GM21717 (cell line): Measurements from ENCODE around the gene USP37.
A peak's percentile ranks its signal among the peaks of the same experiment; 100 is the strongest.
"Not testable (repeated sequence)": the region's sequence is repeated elsewhere in the genome, so short reads cannot be mapped to it uniquely, and the experiment has no call there.

Source experiments
- ATAC-seq: cut with Tn5 transposase; IDR thresholded peaks from one replicate; pipeline ENCODE4 v1.9.1; 2021; ENCODE audit warnings: mild to moderate bottlenecking, moderate library complexity; ENCODE audit not compliant: unreplicated experiment

Gene USP37

DNA sequence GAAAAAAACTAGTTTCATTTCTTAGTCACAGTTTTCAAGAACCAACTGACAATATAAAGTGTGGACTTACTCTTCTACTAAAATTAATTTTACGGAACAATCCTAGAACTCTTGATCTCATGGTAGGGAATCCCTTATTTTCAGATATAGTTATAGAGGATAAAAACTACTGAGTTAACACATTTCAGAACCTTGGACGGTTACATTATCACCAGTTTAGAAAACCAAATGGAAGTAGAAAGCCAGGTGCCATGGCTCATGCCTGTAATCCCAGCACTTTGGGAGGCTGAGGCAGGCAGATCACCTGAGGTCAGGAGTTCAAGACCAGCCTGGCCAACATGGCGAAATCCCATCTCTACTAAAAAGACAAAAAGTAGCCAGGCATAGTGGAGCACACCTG is 13.9 kb downstream of the USP37 start:
- ATAC-seq: not testable (repeated sequence)

- ATAC-seq: no peak
These were observed 20.2 kb downstream of the USP37 start for GRCh38 chr2:218547978-218548377.

DNA sequence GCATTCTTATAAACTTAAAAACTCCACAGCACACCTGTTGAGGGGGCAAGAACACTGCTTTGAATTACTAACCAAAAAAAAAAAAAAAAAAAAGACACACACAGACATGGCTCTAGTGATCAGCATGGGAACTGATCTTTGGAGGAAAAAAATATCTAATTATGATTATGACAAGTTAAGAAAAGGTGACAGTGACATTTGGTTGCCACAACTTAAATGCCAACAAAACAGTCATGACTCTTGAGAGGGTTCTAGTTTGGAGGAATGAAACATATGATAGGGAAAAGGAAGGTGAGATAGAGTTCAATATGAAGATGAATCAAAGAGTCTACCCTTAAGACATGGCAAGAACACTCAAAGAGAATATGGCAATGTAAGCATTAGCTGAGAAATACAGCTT is 20.6 kb downstream of the USP37 start:
- no peak for ATAC-seq

DNA sequence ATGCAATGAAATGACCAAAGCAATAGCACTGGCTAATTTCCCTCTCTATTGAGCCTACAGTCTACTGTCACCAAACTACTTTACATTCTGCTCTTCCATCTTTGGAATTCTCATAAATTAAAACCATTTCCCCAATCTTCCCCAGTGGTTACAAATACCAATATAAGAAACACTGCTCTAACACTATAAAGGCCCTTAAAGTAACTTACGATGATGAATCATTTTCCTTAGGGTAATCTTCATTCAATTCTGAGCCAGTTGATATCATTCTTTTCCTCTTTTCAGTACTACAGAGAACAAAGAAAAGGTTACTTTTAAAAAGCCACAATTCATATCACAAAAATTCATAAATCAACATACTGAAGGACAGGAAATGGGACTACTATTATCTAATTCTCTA is 22.1 kb downstream of the USP37 start:
- ATAC-seq: no peak

DNA sequence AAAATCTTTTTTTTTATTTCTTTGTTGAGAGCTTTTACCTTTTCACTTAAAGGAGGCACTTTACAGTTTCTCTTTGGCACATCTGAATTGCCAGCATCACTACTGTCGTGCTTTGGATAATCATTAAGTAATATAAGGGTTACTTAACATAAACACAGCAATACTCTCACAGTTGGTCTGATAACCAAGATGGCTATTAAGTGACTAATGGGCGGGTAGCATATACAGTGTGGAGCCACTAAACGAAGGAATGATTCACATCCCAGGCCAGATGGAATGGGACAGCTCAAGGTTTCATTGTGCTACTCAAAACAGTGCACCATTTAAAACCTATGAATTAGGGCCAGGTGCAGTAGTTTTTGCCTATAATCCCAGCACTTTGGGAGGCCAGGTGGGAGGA is 28.1 kb downstream of the USP37 start:
- ATAC-seq: no peak

DNA sequence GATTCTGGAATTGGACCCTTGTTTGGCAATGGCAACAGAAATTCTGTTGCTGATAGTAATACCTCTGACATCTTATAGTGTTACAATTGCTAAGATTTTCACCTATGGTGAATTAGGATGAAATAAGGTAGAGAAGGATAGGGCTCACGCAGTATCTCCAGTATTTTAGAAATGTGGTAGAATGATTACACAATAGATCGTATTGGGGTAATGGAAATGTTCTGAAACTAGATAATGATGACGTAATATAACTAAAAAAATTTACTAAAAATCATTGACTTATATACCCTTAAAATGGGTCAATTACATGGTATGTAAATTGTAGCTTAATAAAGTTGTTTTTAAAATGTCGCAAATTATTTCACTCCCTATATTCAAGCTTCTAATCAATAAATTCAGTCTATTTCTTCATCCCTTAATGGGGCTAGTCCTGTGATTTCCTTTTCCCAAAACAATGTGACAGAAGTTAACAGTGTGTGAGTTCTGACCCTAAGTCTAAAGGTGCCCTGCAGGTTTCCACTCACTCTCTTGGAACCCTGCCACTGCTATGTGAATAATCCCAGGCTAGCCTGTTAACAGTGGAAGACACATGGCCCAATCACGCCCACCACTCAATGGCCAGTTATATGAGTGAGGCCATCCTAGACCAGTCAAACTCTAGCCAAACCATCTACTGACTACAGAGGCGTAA is 31.2 kb downstream of the USP37 start:
- ATAC-seq: no peak

- ATAC-seq: no peak
These were observed 38.2 kb downstream of the USP37 start for GRCh38 chr2:218529990-218530389.

DNA sequence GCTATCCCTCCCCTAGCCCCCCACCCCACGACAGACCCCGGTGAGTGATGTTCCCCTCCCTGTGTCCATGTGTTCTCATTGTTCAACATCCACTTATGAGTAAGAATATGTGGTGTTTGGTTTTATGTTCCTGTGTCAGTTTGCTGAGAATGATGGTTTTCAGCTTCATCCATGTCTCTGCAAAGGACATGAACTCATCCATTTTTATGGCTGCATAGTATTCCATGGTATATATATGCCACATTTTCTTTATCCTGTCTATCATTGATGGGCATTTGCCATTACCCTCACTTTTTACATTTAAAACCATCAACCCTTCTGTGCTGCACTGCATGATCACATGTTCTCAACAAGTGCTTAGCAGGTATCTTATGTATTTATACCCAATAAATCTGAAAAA is 39.7 kb downstream of the USP37 start:
- ATAC-seq: not testable (repeated sequence)

DNA sequence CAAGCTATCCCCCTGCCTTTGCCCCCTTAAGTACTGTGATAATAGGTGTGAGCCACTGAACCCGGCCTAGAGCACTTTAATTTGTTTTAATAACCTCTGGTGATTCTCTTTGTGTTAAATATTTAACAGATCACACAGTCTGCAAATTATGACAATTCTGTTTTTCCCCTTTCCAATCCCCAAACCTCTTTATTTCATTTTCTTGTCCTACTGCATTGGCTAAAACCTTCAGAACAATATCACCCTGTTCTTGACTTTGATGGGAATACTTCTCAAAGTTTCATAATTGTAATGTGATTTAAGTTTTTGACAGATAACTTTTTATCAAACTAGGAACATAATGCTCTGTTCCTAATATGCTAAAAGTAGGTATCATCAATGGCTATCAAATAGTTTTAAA is 44.5 kb downstream of the USP37 start:
- ATAC-seq: no peak

DNA sequence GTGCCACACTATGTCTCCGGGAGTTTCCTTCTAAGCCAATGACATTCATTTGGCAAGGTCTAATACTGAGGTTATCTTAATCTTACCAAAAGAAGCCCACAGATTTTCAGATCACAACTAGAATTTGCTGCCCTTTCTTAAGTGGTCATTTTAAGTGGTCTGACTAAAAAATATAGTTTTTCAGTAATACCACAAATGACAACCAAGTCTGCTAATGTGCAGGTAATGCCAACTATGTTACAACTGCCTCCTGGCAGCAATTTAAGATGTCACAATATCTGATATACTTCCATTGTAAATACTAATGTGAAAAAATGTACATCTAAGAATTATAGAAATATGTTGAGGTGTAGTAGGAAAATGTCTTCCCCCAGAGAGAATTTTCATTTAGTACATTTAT is 49.3 kb downstream of the USP37 start:
- no peak for ATAC-seq

GRCh38 chr2:218517434-218518206 is 50.5 kb downstream of the USP37 start:
- ATAC-seq: no peak

DNA sequence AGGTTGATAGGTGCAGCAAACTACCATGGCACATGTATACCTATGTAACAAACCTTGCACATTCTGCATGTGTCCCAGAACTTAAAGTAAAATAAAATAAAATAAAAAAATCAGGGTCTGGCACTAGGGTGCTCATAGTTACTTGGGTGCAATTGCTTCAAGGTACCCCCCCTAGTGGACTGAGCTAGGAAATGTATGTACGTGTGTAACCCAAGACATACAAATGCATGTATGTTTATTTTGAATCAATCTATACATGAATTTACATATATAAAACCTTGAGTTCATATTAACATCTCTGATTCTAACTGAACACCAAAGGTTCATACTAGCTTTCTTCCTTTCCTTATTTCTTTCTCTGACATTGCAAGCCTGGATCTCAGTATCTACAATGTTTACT is 51.5 kb downstream of the USP37 start:
- no peak for ATAC-seq

DNA sequence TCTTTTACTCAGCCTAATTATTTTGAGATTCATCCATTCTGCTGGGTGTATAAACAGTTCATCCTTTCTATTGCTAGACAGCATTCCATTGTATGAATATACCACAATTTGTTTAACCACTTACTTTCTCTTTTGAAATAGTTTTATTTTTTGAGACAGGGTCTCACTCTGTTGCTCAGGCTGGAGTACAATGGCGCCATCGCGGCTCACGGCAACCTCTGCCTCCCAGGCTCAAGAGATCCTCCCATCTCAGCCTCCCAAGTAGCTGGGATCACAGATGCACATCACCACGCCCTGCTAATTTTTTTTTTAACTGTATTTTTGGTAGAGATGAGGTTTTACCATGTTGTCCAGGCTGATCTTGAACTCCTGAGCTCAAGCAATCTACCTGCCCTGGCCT is 54.5 kb downstream of the USP37 start:
- no peak for ATAC-seq

GRCh38 chr2:218508299-218508698 is 59.9 kb downstream of the USP37 start:
- ATAC-seq: peak; percentile 75

DNA sequence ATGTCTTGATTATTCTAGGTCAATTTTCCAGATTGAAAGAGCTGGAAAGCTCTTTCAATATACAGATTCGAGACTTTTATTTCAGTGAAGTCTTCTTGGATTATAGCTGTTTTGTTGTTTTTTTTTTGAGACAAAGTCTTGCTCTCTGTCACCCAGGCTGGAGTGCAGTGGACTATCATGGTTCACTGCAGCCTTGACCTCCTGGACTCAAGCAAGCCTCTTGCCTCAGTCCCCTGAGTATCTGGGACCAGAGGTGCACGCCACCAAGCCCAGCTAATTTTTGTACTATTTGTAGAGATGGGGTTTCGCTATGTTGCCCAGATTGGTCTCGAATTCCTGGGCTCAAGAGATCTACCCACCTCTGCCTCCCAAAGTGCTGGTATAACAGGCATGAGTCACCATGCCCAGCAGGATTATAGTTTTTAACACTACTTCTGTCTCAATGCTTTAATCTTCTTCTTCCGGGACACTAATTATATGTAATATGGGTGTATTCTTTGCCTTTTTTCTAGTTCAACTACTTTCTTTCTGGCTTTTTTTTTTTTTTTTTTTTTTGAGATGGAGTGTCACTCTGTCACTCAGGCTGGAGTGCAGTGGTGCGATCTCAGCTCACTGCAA is 62.3 kb downstream of the USP37 start:
- no peak for ATAC-seq

DNA sequence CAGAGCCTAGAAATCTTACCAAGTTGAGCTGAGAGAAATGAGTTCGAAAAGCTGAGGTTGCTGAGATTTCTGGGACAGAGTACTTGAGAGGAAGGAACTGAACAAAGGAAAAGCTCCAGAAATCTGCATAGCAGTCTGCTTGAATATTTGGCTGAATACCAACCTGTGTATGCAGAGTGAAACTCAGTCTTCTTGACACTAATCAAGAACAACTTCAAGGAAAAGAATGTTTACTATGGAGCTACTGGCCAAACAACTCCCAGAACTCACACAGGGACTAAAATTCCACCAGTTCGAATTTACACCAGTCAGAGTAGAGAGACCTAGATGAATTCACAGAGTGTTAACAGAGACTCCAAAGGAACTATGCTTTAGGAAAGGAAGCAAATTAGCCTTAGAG is 66.5 kb downstream of the USP37 start:
- no peak for ATAC-seq

- ATAC-seq: no peak
These were observed 67.6 kb downstream of the USP37 start for GRCh38 chr2:218500501-218501060.

DNA sequence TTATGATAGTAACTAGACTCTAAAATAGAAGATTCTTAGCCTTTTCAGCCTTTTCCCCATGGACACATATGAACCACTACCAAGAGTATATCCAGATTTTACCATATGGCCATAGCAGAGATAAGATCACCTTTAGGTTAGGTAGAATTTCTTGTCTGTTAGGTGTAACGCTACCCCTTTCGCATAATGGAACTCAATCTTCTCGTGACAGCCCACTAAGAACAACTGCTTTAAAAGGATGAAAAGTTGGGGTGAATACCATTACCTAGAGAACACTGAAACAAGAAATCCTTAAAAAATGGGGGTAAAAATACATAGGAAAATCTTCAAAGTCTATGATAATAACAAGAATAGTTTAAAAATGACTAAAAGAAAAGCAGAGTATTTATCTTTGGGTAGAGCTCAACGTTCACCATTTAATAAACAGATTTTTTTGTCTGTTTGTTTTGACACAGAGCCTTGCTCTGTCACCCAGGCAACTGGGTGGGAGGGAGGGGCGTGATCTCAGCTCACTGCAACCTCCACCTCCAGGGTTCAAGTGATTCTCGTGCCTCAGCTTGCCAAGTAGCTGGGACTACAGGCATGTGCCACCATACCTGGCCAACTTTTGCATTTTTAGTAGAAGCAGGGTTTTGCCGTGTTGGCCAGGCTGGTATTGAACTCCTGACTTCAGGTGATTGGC is 82.0 kb downstream of the USP37 start:
- ATAC-seq: no peak

- ATAC-seq: no peak
These were observed 85.5 kb downstream of the USP37 start for GRCh38 chr2:218482651-218483050.

DNA sequence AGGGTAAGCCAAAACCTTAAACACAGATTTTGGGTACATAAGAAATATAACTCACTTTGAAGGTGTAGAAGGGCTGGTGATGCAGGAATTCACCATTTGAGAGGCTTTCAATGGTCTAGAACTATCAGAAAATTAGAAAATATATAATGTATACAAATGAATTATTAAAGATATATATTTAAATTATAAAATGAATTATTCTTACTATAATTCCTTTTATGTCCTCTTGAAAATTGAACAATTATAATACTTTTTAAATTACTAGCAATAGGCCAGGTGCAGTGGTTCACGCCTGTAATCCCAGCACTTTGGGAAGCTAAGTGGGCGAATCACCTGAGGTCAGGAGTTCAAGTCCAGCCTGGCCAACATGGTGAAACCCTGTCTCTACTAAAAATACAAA is 88.6 kb downstream of the USP37 start:
- ATAC-seq: no peak

- no peak for ATAC-seq
These were observed 89.6 kb downstream of the USP37 start for GRCh38 chr2:218478544-218478943.
